Measurements from ENCODE around the gene NKX2-4.

- peak; percentile 97 for TF ChIP-seq EZH2 (IDR thresholded peaks at IDR 0.05; ENCODE audit: insufficient read depth, poor library complexity, severe bottlenecking)
- TF ChIP-seq EZH2phosphoT487 (IDR thresholded peaks at IDR 0.05; ENCODE audit: insufficient read depth, low read depth): no peak
Observed at GRCh38 chr20:21397341-21398108, at the start of gene NKX2-4.
